Neutrophil (primary cell): ENCODE results near the gene TIMM50.

Source experiments
- H3K27ac ChIP-seq: fragments of 200-600 bp; sonication (generic); 2 replicates; pipeline ENCODE4 v1.5.1; 2016; ENCODE audit warnings: mild to moderate bottlenecking, moderate library complexity
- H3K27me3 ChIP-seq: fragments of 200-600 bp; sonication (generic); 2 replicates; pipeline ENCODE4 v1.6.0; 2016; ENCODE audit warnings: mild to moderate bottlenecking
- H3K36me3 ChIP-seq: fragments of 200-600 bp; sonication (generic); 2 replicates; pipeline ENCODE4 v1.5.1; 2017
- H3K4me1 ChIP-seq, 2 experiments: fragments of 200-600 bp in 1 of 2; sonication (generic) in 1 of 2; 1 replicate in 1 of 2; 2 replicates in 1 of 2; pipeline versions ENCODE4 v1.5.1 to v1.6.1; 2013 to 2016; ENCODE audit warnings: low read depth in 1 of 2, low read length in 1 of 2, mild to moderate bottlenecking in 1 of 2, moderate library complexity in 1 of 2; ENCODE audit not compliant: control insufficient read depth in 1 of 2, insufficient read depth in 1 of 2
- H3K4me3 ChIP-seq, 2 experiments: fragments of 200-600 bp in 1 of 2; sonication (generic) in 1 of 2; 1 replicate in 1 of 2; 2 replicates in 1 of 2; pipeline ENCODE4 v1.5.1; 2013 to 2016; ENCODE audit warnings: low read depth in 1 of 2, low read length in 1 of 2, mild to moderate bottlenecking in 1 of 2, moderate library complexity in 1 of 2
- H3K9me3 ChIP-seq: fragments of 200-600 bp; sonication (generic); 2 replicates; pipeline ENCODE4 v1.5.1; 2016
- TF ChIP-seq, protein P1 (sequence below): fragments of 200-600 bp; sonication (generic); IDR thresholded peaks from 2 replicates; pipeline ENCODE4 v1.5.1; 2016; ENCODE audit warnings: antibody characterized with exemption

The TIMM50 gene

DNA sequence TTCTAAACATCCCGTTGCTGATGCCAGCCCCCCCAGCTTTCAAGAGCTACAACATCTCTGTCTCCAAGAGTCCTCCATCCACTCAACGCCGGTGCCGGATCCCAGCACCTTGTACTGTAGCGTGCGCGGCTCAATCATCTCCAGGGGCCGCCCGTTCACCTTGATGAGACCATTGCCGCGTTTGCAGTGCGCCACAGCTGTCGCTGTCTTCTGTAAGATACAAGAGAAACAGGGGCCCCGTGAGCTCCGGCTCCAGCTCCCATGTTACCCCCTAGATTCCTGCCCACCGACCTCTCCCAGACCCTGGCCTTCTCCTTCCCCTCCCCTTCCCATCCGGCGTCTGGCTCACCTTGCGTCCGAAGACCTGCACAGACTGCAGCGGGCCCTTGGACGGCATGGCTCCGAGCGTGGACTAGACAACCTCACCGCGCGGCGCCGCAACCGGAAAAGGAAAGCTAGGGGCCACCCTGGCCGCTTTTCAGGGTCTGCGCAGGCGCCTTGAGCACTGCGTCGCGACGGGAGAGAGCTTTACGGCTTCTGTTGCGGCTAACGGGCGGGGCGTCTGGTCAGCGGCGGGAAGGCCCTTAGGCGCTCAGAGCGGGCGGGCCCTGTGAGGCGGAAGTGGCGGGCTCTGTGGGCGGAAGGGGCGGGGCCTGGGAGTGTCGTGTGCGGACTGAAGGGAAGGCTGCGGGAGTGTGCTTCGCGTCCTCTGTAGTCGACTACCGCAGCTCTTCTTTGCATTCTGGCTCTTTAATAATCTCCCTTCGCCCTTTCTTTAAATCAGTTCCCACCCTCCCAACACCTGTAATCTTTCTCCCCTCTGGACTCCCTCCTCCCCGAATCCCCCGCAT is 44.9 kb upstream of the TIMM50 start, which contains the start of gene RPS16:
Gene RPS16, minus strand, starts transcription at position 451 of the 851 bp plus-strand sequence. Its CDS starts 54 bp downstream, at position 397.
- TF ChIP-seq, protein P1, sequence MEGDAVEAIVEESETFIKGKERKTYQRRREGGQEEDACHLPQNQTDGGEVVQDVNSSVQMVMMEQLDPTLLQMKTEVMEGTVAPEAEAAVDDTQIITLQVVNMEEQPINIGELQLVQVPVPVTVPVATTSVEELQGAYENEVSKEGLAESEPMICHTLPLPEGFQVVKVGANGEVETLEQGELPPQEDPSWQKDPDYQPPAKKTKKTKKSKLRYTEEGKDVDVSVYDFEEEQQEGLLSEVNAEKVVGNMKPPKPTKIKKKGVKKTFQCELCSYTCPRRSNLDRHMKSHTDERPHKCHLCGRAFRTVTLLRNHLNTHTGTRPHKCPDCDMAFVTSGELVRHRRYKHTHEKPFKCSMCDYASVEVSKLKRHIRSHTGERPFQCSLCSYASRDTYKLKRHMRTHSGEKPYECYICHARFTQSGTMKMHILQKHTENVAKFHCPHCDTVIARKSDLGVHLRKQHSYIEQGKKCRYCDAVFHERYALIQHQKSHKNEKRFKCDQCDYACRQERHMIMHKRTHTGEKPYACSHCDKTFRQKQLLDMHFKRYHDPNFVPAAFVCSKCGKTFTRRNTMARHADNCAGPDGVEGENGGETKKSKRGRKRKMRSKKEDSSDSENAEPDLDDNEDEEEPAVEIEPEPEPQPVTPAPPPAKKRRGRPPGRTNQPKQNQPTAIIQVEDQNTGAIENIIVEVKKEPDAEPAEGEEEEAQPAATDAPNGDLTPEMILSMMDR: peak; percentile 44
- Histone ChIP-seq H3K9me3 (no peaks in the 10 kb centered on the region), H3K27ac (peak within 1 kb of the TSS; percentile 81), H3K36me3 (peaks cover 19% of the 10 kb centered on the region), H3K27me3 (peaks cover 11% of the 10 kb centered on the region), H3K4me1 (peaks cover 16 to 23% of the 10 kb centered on the region in 2 experiments), H3K4me3 (peak within 1 kb of the TSS; percentile 86 to 93)

DNA sequence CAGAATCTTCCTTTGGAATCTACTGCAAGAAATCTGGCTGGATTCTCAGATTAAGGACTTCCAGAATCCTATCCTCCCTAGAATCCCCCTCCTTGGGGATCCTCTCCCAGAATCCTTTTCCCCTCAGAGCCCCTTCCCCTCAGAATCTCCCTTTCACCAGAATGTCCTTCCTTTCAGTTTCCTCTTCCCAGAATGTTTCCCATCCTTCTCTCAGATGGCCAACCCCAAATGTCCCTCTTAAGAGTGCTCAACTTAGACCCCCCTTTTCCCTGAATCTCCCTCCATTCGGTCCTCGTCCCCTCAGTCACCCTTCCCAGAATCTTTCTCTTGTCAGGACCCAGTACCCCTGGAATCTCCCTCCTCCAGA is 44.3 kb upstream of the TIMM50 start:
- Histone ChIP-seq H3K9me3 (no peaks in the 10 kb centered on the region), H3K27me3 (peaks cover 15% of the 10 kb centered on the region), H3K4me3 (peak overlapping the region; percentile 86 to 93), H3K27ac (peak overlapping the region; percentile 81), H3K4me1 (peaks cover 16 to 17% of the 10 kb centered on the region in 2 experiments), H3K36me3 (peaks cover 19% of the 10 kb centered on the region)
- TF ChIP-seq, protein P1: no peak

DNA sequence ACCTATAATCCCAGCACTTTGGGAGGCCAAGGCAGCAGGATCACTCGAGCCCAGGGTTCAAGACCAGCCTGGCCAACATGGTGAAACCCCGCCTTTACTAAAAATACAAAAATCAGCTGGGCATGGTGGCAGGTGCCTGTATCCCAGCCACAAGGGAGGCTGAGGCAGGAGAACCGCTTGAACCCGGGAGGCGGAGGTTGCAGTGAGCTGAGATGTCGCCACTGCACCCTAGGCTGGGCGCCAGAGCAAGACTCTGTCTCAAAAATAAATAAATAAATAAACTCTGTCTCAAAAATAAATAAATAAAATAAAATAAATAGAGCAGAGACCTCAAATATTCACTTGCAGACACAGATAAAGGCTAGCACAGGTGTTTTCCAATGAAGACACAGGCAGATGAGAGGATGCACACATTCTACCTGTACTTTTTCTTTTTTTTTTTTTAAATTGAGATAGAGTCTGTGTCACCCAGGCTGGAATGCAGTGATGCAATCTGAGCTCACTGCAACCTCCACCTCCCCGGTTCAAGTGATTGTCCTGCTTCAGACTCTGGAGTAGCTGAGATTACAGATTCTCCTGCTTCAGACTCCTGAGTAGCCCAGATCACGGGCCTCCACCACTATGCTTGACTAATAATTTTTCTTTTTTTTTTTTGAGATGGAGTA is 42.2 kb upstream of the TIMM50 start:
- H3K27ac ChIP-seq: no peak overlapping the region
- TF ChIP-seq, protein P1: no peak
- no peaks in the 10 kb centered on the region for H3K9me3 ChIP-seq
- peaks cover 25% of the 10 kb centered on the region for H3K27me3 ChIP-seq
- H3K4me1 ChIP-seq: peaks cover 16 to 17% of the 10 kb centered on the region in 2 experiments
- H3K4me3 ChIP-seq: no peak overlapping the region
- peaks cover 7% of the 10 kb centered on the region for H3K36me3 ChIP-seq

DNA sequence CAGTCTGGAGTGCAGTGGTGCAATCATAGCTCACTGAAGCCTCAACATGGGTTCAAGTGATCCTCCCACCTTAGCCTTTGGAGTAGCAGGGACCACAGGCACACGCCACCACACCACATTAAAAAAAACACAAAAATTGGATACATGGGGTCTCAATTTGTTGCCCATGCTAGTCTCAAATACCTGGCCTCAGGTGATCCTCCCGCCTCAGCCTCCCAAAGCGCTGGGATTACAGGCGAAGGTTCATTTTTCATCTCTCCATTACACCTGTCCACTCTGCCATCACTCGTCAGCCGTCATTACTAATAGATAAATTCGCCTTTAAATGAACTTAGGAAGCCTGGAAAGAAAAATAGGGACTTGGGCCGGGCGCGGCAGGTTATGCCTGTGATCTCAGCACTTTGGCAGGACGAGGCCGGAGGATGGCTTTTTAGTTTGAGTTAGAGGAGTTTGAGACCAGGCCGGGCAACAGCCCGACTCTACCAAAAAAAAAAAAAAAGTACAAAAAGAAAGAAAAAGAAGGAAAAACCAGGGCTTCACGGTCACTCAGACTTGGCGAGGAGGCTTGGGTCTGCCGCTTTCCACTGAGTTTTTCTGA is 35.9 kb upstream of the TIMM50 start:
- peak overlapping the region; percentile 94 for H3K27ac ChIP-seq
- H3K9me3 ChIP-seq: no peaks in the 10 kb centered on the region
- H3K4me1 ChIP-seq: peaks cover 21 to 30% of the 10 kb centered on the region in 2 experiments
- H3K4me3 ChIP-seq: peak overlapping the region; percentile 90 to 93
- H3K36me3 ChIP-seq: peaks cover 15% of the 10 kb centered on the region
- TF ChIP-seq, protein P1: no peak
- peaks cover 14% of the 10 kb centered on the region for H3K27me3 ChIP-seq

DNA sequence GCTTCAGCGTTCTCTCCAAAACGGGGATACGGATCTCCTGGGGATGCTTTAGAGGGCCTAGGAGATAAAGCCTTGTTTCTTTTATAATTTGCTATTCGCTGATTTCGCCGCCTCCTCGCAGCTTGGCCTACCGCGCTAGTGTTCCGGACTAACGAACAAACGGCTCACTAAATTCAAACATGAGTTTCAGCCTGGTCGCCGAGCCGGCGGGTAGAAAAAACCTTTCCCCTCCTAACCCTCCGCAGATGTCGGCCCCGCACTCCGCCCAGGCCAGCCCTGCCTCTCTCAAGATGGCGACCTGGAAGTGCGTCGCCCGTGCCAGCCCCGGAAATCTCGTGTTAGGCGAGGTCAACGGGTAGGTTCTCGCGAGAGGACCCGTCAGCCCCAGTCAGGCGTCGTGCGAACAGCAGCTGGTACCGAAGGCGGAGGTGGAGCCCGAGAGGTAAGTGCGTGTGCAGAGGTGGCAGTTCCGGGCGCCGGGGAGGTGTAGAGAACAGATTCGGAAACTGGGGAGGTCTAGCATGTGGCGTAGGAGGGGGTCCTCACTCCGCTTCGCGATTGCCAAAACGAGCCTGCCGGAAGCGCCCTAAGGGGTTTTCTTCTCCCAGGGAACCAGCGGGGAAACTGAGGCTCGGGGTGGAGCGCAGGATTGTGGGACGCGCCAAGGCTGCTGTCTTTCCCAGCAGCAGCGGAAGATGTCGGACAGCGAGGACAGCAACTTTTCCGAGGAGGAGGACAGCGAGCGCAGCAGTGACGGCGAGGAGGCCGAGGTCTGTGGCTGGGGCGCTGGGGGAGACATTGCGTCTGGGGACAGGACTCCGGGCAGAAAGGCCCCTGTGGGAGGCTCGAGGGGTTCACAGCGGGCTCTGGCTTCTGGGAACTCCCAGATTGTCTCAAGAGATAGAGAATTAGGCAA is 35.2 kb upstream of the TIMM50 start, which contains the start of gene SUPT5H:
Gene SUPT5H, plus strand, starts transcription at position 387 of the 916 bp plus-strand sequence. Its CDS starts 309 bp downstream, at position 696.
- H3K27me3 ChIP-seq: peaks cover 14% of the 10 kb centered on the region
- peak within 1 kb of the TSS; percentile 90 to 93 for H3K4me3 ChIP-seq
- TF ChIP-seq, protein P1: peak; percentile 41
- H3K4me1 ChIP-seq: peaks cover 21 to 30% of the 10 kb centered on the region in 2 experiments
- peak within 1 kb of the TSS; percentile 94 for H3K27ac ChIP-seq
- H3K9me3 ChIP-seq: no peaks in the 10 kb centered on the region
- H3K36me3 ChIP-seq: peaks cover 15% of the 10 kb centered on the region
